ENCODE results near the gene TSPAN7.

Gene TSPAN7

GRCh38 chrX:38652934-38653442 lies 91.6 kb downstream of the TSPAN7 start:
- Histone ChIP-seq H3K4me1 (ENCODE audit: insufficient read depth, low read length, poor library complexity, severe bottlenecking) (peaks cover 76% of the 10 kb centered on the region), H3K36me3 (ENCODE audit: insufficient read depth, low read length) (peaks cover 38% of the 10 kb centered on the region; the same call in 1 of the 2 replicates), H3F3A (ENCODE audit: low read depth) (peaks cover 15% of the 10 kb centered on the region; the same call in 1 of the 2 replicates), H3K4me3 (ENCODE audit: low read length, poor library complexity, severe bottlenecking) (peak overlapping the region; percentile 49), H3K9me2 (replicated peaks; ENCODE audit: low read depth, low read length) (no peaks in the 10 kb centered on the region), H3K79me2 (ENCODE audit: insufficient read depth, low read length) (peaks cover 73% of the 10 kb centered on the region), H3K9ac (ENCODE audit: low read depth, low read length, poor library complexity, severe bottlenecking) (peak overlapping the region; percentile 77), H3K9me3 (ENCODE audit: insufficient read depth, low read depth, low read length) (no peaks in the 10 kb centered on the region), H4K20me1 (ENCODE audit: insufficient read depth, low read length, poor library complexity, severe bottlenecking) (peaks cover 32% of the 10 kb centered on the region), H3K27me3 (ENCODE audit: insufficient read depth, low read length, poor library complexity, severe bottlenecking) (no peaks in the 10 kb centered on the region), H3K4me2 (ENCODE audit: low read depth, low read length, poor library complexity, severe bottlenecking) (peak overlapping the region; percentile 64), H2AFZ (ENCODE audit: low read length) (no peak overlapping the region)
- TF ChIP-seq EZH2phosphoT487 (IDR thresholded peaks at IDR 0.05; ENCODE audit: borderline replicate concordance), result no peak
- TF ChIP-seq CTCF (conservative IDR thresholded peaks at IDR 0.05; ENCODE audit: low read length), result peak; percentile 57

GRCh38 chrX:38654302-38654701 lies 93.0 kb downstream of the TSPAN7 start:
- H3K4me1 ChIP-seq (ENCODE audit: insufficient read depth, low read length, poor library complexity, severe bottlenecking), result peaks cover 71% of the 10 kb centered on the region
- no peak overlapping the region for H3K4me3 ChIP-seq (ENCODE audit: low read length, poor library complexity, severe bottlenecking)
- H3K9ac ChIP-seq (ENCODE audit: low read depth, low read length, poor library complexity, severe bottlenecking), result peak overlapping the region; percentile 73
- H2AFZ ChIP-seq (ENCODE audit: low read length), result no peak overlapping the region
- TF ChIP-seq EZH2phosphoT487 (IDR thresholded peaks at IDR 0.05; ENCODE audit: borderline replicate concordance), result no peak
- TF ChIP-seq CTCF (conservative IDR thresholded peaks at IDR 0.05; ENCODE audit: low read length), result peak; percentile 64
- H3K27me3 ChIP-seq (ENCODE audit: insufficient read depth, low read length, poor library complexity, severe bottlenecking), result no peaks in the 10 kb centered on the region
- no peaks in the 10 kb centered on the region for H3K9me2 ChIP-seq (replicated peaks; ENCODE audit: low read depth, low read length)
- H3F3A ChIP-seq (ENCODE audit: low read depth), result peaks cover 13% of the 10 kb centered on the region; the same call in 1 of the 2 replicates
- peaks cover 46% of the 10 kb centered on the region; the same call in 1 of the 2 replicates for H3K36me3 ChIP-seq (ENCODE audit: insufficient read depth, low read length)
- H4K20me1 ChIP-seq (ENCODE audit: insufficient read depth, low read length, poor library complexity, severe bottlenecking), result peaks cover 30% of the 10 kb centered on the region
- H3K9me3 ChIP-seq (ENCODE audit: insufficient read depth, low read depth, low read length), result no peaks in the 10 kb centered on the region
- peaks cover 74% of the 10 kb centered on the region for H3K79me2 ChIP-seq (ENCODE audit: insufficient read depth, low read length)
- H3K4me2 ChIP-seq (ENCODE audit: low read depth, low read length, poor library complexity, severe bottlenecking), result peak overlapping the region; percentile 64

- H3K9ac ChIP-seq (ENCODE audit: low read depth, low read length, poor library complexity, severe bottlenecking), result peak overlapping the region; percentile 50
- no peak overlapping the region for H2AFZ ChIP-seq (ENCODE audit: low read length)
- peaks cover 80% of the 10 kb centered on the region for H3K79me2 ChIP-seq (ENCODE audit: insufficient read depth, low read length)
- peaks cover 53% of the 10 kb centered on the region for H3K4me1 ChIP-seq (ENCODE audit: insufficient read depth, low read length, poor library complexity, severe bottlenecking)
- H3F3A ChIP-seq (ENCODE audit: low read depth), result peaks cover 13% of the 10 kb centered on the region; the same call in 1 of the 2 replicates
- no peaks in the 10 kb centered on the region for H3K9me3 ChIP-seq (ENCODE audit: insufficient read depth, low read depth, low read length)
- peaks cover 57% of the 10 kb centered on the region; the same call in 1 of the 2 replicates for H3K36me3 ChIP-seq (ENCODE audit: insufficient read depth, low read length)
- H3K4me2 ChIP-seq (ENCODE audit: low read depth, low read length, poor library complexity, severe bottlenecking), result no peak overlapping the region
- no peak for TF ChIP-seq CTCF (conservative IDR thresholded peaks at IDR 0.05; ENCODE audit: low read length)
- TF ChIP-seq EZH2phosphoT487 (IDR thresholded peaks at IDR 0.05; ENCODE audit: borderline replicate concordance), result no peak
- H3K27me3 ChIP-seq (ENCODE audit: insufficient read depth, low read length, poor library complexity, severe bottlenecking), result no peaks in the 10 kb centered on the region
- H3K9me2 ChIP-seq (replicated peaks; ENCODE audit: low read depth, low read length), result no peaks in the 10 kb centered on the region
- no peak overlapping the region for H3K4me3 ChIP-seq (ENCODE audit: low read length, poor library complexity, severe bottlenecking)
- H4K20me1 ChIP-seq (ENCODE audit: insufficient read depth, low read length, poor library complexity, severe bottlenecking), result peaks cover 35% of the 10 kb centered on the region
These were observed 95.1 kb downstream of the TSPAN7 start for GRCh38 chrX:38656350-38656915.
